HG03565 (cell line): ENCODE results near the gene HSPG2.
"Not testable (repeated sequence)": the region's sequence is repeated elsewhere in the genome, so short reads cannot be mapped to it uniquely, and the experiment has no call there.

Experiments used
- ATAC-seq: cut with Tn5 transposase; IDR thresholded peaks from one replicate; pipeline ENCODE4 v1.9.1; 2021; ENCODE audit warnings: mild to moderate bottlenecking, moderate library complexity; ENCODE audit not compliant: unreplicated experiment

The HSPG2 gene

DNA sequence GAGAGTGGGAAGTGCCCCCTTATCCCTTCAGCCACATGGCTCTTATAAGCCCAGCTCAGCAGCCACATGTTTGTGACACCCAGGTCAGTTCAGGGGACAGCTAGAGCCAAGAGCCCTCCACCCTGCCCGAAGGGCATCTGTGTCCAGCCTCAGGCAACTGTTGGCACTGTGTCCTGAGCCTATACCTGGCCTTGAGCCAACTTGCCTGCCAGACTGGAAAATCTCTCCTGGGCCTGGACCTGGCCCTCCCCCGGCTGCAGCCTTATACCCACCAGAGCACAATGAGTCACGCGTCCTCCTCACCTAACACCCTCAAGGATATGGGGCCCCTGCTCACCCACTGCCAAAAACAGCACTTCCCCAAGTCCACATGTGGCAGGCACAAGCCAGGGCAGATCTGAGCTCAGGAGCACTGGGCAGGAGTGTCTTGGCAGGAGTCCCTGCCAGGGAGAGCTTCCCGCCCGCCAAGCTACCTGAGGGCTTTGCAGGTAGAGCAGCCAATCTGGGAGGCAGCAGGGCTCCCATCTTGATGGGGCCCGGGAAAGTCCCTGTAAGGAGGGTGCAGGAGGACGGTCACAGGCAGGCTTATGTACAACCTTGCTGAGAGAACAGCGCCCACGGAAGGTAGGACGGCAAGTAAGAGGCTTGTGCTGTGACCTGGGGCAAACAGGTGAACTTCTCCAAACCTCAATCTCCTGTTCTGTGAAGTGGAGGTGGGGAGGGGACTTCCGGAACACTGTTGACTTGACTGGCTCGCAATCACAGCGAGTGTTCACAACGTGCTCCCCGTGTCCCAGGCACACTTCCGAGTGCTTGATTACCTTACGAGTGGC is 19.8 kb upstream of the HSPG2 start:
- no peak for ATAC-seq

DNA sequence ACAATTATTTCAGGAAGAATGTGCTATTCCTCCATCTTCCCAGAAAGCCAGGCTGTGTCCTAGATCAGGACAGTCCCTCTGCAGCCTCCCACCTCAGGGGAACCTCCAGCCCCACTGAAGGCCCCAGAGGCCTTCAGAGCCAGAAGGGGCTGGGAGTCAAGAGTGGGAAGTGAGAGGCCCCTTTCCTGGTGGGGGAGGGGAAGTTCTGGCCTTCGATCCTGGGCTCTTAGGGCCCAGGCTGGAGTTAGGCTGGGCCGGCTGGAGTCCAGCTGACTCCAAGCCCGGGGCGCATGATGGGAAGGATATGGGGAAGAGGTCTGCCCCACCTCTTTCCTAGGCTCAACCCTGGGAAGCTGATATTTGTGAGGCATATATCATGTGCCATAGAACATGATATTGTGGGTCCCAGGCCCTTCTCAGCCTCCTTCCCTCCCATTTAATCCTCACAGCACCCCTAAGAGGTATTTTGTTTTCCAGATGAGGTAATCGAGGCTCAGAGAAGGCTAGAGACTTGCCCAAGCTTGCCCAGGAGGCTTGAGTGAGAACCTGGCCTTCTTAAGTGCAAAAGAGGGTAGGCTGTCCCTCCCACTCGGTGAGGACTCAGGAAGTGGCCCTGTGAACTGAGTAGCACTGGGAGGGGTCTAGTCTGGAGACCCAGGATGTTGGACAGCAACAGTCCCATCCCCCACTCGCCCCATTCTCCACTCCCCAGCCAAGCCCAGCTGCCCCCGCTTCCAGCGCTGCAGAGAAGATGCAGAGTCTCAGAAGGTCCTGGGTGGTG is 18.6 kb upstream of the HSPG2 start:
- no peak for ATAC-seq

DNA sequence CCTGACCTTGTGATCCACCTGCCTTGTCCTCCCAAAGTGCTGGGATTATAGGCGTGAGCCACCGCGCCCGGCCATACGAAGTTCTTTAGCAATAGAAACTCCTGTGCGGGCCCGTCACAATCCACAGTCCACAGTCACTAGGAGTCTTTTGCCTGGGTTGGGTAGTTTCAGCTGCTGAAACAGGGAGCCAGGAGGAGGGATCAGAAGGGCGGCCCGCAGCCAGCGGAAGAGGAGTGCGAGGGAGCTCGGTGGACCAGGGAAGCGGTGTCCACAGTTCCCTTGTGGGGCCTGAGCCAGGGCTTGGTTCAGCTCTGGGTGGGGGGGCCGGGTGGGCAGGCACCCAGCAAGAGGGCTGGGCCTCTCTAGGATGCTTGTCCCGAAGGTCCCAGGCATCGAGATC is 17.9 kb upstream of the HSPG2 start:
- ATAC-seq: no peak

DNA sequence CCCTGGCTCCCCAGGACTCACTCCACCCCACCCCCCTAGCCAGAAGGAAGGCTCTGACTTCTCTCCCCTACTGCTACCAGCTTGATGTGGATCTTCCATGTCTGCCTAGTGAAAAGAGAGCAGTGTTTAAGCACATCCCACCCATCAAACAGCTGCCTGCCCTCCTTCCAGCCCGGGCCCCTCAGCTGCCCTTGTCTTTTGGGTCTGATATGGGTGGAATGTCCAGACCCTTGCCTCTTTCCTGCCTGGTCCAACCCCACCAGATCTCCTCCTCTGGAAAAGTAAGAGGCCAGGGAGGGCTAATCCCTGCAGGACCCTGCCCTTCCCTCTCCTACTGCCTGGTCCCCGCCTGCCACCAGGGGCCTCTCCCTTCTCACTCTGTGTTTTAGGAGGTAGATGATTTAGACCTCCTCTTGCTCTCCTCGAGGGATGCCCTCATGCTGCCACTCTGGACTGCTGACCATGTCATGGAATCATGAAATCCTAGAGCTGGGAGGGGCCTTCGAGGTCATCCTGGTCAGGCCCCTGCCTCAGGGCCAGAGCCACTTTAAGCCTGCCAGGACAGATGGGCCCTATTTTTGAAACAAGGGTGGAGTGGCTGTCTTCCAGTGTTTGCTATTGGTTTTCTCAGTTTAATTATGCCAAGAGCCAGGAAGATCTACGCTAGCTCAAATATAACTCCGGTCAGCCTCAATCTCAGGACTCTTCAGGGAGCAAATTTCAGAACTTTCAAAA is 15.8 kb upstream of the HSPG2 start:
- ATAC-seq: no peak

DNA sequence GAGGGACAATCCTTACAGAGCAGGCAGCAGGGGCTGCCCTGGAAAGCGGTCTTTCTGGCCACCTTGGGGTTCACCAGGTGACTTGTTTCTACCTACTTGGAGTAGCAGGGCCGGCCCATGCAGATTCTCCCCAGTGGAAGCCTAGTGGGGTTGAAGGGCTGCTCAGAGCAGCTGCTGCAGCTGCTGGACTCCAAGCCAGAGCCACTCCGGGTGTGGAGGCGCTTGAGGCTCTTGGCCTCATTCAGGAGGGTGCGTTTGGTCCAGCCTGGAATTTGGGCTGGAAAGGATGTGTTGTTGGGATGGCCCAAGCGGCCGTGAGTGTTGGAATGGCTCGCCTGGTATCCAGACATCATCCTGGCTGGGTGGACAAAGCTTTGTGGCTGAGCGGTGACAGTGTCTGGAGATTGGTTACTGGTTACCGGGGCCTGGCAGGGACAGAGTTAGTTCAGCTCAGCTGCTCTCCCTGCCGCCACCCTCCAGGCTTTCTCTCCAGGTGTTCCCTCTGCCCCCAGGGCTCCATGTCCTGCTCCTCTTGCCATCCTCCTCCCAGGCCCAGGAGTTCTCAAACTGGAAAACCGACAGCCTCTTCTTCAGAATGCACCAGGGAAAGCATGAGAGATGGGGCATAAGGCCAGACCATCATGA is 14.2 kb upstream of the HSPG2 start:
- ATAC-seq: no peak

DNA sequence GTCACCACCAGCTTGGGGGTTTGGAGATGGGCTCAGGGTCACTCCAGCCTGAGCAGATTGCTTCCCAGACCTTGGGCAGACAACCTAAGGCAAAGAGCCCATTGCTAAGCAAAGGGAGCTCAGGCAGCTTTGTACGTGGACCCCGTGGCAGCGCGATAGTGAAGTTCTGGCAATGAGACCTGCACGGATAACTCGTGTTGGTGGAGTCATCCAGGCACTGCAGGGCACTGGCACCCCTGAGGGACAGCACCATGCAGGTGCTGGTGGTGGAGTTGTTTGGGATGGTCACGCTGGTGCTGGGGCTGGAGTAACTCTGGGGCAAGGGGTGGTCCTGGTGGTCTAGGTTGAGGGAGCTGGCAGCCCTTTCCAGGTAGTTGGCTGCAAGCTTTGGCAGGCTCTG is 13.6 kb upstream of the HSPG2 start:
- ATAC-seq: no peak

DNA sequence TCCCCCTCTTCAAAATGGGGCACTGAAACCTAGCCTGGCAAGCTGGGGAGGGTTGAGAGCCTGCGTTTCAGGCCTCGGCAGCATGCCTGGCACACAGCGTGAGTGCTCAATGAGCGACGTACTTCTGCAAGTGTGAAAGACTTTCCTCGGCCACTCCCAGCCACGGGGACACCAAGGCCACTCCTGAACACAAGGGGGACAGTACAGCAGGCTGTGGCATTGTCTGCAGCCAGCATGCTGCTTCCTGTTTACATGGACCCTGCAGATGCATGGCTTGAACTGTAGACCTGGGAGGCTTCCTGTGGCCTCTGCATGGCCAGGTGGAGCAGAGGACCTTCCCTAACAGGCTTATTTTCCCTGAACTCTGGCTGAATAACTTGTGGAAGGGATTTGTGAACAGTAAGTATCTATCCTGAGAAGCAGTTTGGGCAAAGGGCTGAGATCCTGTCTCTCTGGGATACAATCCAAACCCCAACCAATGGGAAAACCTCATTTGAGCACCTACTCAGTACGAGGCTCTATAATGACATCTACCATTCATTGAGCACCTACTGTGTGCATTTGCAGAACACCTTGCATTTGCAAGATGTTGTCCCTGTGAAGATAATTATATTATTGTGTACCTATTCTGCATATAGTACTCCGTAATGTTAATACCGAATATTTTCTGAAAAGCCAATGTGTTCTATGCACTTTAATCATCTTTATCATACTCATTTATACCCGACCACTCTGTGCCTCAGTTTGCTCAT is 9.9 kb upstream of the HSPG2 start:
- ATAC-seq: no peak

DNA sequence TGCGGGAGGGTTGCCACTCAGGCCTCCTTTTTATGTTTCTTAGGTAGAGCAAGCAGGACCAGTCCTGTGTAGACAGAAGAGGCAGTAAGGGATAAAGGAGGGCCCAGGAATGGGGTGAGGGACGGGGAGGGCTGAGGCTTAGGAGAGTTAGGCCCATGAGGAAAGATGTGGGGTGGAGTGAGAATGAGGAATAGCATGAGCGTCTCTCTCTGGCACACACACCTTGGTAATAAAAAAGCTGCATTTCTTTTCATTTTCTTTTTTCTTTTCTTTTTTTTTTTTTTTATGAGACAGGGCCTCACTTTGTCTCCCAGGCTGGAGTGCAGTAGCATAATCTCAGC is 7.6 kb upstream of the HSPG2 start:
- no peak for ATAC-seq

DNA sequence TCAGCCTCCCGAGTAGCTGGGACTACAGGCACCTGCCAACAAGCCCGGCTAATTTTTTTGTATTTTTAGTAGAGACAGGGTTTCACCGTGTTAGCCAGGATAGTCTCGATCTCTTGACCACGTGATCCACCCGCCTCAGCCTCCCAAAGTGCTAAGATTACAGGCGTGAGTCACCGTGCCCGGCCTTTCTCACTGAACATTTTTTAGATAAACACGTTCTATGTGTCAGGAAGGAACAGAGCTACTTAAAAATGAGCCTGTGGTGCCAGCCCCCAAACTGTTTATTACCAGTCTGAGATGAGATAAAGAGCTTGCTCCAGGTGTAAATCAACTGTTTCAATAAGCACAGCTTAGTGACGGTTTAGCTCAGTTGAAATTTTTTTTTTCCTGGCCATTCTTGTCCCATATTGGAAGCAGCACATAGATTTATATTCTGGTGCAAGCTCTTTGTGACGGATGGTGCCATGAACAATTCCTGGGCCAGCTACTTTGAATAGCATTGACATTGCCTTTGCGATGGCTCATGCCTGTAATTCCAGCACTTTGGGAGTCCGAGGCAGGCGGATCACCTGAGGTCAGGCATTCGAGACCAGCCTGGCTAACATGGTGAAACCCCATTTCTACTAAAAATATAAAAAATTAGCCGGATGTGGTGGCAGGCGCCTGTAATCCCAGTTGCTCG is 6.0 kb upstream of the HSPG2 start:
- not testable (repeated sequence) for ATAC-seq

DNA sequence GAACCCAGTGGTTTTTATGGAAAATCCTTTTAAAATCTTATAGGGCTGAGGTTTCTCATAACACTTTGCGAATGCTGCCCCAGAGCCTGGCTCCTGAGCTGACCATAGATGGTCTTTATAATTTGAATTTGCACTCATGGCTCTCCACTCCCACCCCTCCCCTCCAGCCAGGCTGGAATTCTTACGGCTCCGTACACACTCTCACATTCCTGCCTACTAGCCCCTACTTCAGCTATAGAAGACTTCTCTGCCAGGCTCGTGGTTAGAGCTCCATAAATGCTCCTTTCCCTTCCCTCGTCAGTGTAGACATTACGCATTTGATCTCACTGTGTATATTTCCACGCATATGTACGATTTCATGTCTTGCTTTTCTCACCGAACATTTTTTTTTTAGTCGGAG is 5.4 kb upstream of the HSPG2 start:
- ATAC-seq: no peak

DNA sequence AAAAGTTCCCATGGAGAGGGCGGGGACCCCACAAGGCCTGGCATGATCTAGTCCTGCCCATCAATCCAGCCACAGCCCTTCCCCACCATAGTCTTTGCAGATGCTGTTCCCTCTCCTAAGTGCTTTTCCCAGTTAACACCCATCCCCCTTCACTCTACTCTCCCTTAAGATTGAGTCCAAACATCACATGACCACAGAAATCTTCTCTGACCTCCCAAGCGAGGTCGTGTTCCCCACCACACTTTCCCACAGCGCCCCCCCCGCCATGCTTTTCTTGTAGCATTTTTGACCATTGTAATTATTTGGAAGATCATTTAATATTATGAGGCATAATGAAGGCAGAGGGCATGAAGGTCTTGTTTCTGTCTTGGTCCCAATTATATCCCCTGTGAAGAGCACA is 4.3 kb upstream of the HSPG2 start:
- no peak for ATAC-seq

DNA sequence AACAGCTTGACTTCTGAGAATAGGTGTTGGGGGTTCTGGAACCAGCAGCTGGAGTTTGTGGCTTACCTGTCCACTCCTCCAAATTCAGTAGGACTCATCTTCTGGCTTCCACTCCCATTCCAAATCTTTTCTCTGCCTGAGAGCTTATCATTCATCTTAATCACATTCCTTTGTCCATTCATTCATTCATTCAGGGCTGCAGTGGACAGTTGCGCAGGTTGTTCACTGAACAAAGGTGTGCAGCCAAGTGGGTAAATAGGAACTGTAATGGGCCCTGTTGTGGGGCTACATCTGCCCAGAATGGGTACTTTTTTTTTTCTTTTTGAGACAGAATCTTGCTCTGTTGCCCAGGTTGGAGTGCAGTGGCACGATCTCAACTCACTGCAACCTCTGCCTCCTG is 3.4 kb upstream of the HSPG2 start:
- ATAC-seq: no peak

DNA sequence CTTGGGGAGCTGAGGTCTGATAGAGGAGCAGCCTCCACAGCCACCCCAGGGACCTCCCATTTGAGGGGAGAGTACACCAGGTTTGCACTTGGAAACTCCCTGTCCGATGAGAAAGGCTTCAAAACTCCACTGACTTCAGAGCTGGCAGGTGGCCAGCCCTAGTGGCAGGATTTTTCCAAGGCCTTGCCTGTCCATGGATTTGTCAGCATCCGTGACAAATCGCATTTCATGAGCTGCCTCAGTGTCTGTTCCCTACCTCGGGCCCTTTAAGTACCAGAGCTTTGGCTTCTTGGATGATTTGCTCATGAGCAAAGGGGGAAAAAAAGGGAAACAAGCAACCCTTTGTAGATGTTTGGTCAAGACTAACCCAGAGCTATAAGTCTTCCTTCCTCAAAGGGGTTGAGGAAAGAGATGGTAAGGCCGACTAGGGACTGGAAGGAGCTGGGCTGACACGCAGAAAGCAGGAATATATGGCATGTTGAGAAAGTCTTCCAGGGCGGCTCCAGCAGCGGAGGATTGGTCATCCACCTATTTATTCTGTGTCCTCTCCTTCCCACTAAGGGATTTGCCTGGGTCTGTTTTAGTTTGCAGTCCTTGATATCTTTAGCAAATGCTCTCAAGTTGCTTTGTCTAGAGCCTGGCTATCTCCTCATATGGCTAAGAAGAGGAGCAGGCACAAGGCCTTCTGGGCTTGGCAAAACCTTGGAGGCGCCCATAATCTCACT is 2.7 kb upstream of the HSPG2 start:
- ATAC-seq: no peak

DNA sequence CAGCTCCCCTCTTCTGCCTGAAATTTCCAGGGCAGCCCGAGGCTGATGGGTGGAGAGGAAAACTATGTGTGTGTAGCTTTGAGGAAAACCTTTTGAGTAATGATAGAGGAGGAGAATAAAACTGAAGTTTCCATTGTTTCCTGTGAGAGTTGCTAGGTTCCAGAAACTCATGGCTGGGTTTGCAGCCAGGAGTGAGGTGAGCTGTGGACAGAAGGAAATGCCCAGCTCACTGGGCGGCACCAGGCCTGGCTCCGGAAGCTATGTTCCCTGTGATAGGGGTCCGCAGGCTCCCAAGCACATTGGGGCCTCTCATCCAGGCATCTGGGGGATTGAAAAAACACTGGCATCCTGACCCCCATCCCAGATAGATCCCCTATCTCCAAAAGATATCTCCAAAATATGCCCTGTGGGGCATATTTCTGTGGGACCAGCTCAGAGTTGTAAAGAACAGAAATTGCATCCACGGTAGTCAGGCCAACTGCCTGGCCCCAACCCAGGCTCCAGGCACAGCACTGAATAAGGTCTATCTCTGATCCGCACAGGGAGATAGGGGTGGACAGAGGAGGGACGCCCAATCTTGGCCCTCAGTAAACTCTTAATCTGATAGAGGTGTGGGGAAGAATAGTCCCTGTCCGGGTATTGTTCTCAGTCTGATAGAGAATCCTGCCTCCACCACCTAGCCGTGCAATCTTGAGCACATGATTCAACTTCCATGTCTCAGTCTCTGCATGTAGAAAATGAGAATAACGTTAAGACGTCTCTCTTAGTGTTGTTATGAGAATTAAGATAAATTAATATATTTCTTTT is 1.8 kb upstream of the HSPG2 start:
- ATAC-seq: no peak

DNA sequence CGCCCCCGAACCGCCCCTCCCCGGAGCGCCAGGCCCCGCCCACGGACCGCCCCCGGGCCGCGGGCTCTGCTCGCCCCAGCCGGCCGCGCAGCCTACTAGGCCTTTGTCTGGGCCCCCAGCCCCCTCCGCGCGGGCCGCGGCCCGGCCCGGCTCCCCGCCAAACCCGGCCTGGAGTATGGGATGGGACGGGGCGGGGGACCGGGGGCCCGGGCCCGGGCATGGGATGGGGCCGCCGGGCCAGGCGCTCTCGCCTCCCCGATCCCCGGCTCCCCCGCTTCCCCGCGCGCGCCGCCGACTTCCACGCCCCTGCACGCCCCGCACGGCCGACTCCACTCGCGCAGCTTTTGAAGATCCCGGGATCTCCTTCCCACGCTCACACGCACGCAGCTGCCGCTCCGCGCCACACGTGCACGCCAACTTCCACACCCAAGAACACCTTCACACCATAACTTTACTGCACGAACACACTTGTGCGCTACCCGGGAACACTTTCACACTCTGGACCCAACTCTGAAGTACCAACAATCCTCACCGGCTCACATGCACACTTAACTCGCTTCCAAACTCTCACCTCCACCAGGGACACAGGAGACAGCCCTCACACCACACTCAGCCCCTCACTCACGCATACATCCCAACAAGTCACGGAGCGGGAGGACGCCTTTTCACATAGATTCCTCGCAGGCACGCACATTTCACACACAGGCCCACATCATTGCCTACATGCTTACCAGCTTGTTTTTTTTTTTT is 437 bp upstream of the HSPG2 start:
- ATAC-seq: no peak

DNA sequence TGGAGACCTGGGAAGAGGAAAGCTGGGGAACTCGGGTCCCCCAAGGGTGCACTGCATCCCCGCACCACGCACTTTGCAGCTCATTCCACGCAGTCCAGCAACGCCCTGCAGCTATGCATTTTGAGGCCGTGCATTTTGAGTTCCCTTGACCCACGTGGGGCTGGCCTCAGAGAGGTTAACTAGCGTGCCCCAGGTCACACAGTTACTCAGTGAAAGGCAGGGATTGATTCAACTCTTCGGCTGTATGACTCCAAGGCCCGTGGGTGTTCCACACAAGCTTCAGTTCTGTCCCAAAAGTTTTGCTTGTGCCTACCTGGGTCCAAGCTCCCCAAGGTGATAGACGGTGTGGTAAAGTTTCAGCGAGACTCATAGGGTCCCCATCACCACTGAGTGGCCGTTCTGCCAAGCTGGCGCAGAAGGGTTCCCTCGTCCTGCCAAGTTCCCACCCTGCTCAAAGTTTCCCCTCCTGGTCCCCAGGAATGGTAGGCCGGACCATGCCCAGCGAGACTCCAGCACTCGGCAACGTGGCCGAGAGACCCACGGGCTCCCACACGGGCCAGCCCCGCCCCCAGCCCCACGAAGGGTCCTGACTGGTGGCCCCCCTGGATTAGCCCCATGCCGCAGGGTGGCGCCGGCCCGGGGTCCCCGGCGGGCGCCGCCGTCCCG is 611 bp downstream of the HSPG2 start:
- ATAC-seq: no peak

DNA sequence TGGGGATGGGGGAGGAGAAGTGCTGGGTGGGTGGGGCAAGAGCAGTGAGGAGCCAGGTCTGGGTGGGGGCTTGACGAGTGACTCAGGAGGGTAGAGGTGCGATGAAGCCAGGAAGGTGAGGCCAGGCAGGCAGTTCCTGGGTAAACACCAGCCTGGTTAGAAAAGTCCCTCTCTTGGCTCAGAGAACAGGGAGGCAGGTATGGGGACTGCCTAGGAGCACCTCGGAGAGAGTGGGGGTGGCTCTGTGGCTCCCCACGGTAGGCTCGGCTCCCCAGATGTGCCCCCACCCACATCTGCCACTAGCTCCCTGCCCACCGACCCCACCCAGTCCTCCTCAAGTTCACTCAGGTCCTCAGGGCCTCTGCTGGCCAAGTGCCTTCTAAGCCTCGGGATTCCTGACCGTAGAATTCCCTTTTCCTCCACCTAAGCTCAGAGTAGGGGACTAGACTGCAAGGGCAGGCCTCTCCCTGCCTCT is 1.2 kb downstream of the HSPG2 start:
- ATAC-seq: no peak
